Neural progenitor cell (in vitro differentiated cells): ENCODE results near the gene CCZ1. TPM values are rescaled to one million over a fixed set of nuclear protein-coding genes. Genes with fewer than 3 reads are reported as not detected.
A peak's percentile ranks its signal among the peaks of the same experiment; 100 is the strongest.
"Not testable (repeated sequence)": the region's sequence is repeated elsewhere in the genome, so short reads cannot be mapped to it uniquely, and the experiment has no call there.

Experiments
- DNase-seq: peaks from one replicate; pipeline ENCODE4 v3.0.0-alpha.2; 2016; ENCODE audit warnings: low spot score
- H2AFZ ChIP-seq: fragments of 200-600 bp; sonication (generic); replicated peaks from 2 replicates; pipeline ENCODE4 v1.6.1; 2016; ENCODE audit warnings: antibody characterized with exemption
- H3F3A ChIP-seq: fragments of 200-600 bp; sonication (generic); 2 replicates; pipeline ENCODE4 v1.6.1; 2016; ENCODE audit warnings: antibody characterized with exemption, low read depth
- H3K27ac ChIP-seq: fragments of 200-600 bp; sonication (generic); 2 replicates; pipeline ENCODE4 v1.5.1; 2016; ENCODE audit warnings: mild to moderate bottlenecking
- H3K27me3 ChIP-seq: fragments of 200-600 bp; sonication (generic); 2 replicates; pipeline ENCODE4 v1.6.1; 2016; ENCODE audit warnings: mild to moderate bottlenecking, moderate library complexity
- H3K36me3 ChIP-seq: fragments of 200-600 bp; sonication (generic); 2 replicates; pipeline ENCODE4 v1.5.1; 2016
- H3K4me1 ChIP-seq: fragments of 200-600 bp; sonication (generic); 2 replicates; pipeline ENCODE4 v1.6.1; 2016; ENCODE audit warnings: mixed run types
- H3K4me2 ChIP-seq: fragments of 200-600 bp; sonication (generic); 2 replicates; pipeline ENCODE4 v1.6.1; 2016
- H3K4me3 ChIP-seq: fragments of 200-600 bp; sonication (generic); 2 replicates; pipeline ENCODE4 v1.5.1; 2016
- H3K79me2 ChIP-seq: fragments of 200-600 bp; sonication (generic); 2 replicates; pipeline ENCODE4 v1.6.1; 2016; ENCODE audit warnings: low read depth
- H3K9ac ChIP-seq: fragments of 200-600 bp; sonication (generic); 2 replicates; pipeline ENCODE4 v1.6.1; 2016
- H3K9me3 ChIP-seq: fragments of 200-600 bp; sonication (generic); 2 replicates; pipeline ENCODE4 v1.5.1; 2016; ENCODE audit warnings: low read depth
- H4K20me1 ChIP-seq: fragments of 200-600 bp; sonication (generic); 2 replicates; pipeline ENCODE4 v1.6.1; 2016; ENCODE audit warnings: low read depth
- H3K27ac Mint-ChIP-seq: 3 replicates; pipeline ENCODE4 v1.8.0; 2021; ENCODE audit warnings: mixed read lengths
- H3K27me3 Mint-ChIP-seq: 2 replicates; pipeline ENCODE4 v1.8.0; 2022; ENCODE audit warnings: low read depth, mild to moderate bottlenecking, inconsistent platforms, moderate library complexity, mixed read lengths; ENCODE audit not compliant: insufficient read depth
- H3K36me3 Mint-ChIP-seq: 3 replicates; pipeline ENCODE4 v1.8.0; 2021; ENCODE audit warnings: mixed read lengths
- H3K4me1 Mint-ChIP-seq: 3 replicates; pipeline ENCODE4 v1.8.0; 2021; ENCODE audit warnings: mixed read lengths
- H3K4me3 Mint-ChIP-seq: 3 replicates; pipeline ENCODE4 v1.8.0; 2021; ENCODE audit warnings: mild to moderate bottlenecking, moderate library complexity, mixed read lengths
- H3K9me3 Mint-ChIP-seq: 3 replicates; pipeline ENCODE4 v1.8.0; 2020; ENCODE audit warnings: mixed read lengths
- EZH2 ChIP-seq: fragments of 200-600 bp; sonication (generic); IDR thresholded peaks from 2 replicates; pipeline ENCODE4 v1.6.1; 2017; ENCODE audit warnings: antibody characterized with exemption, mild to moderate bottlenecking, moderate library complexity
- EZH2phosphoT487 ChIP-seq: fragments of 200-600 bp; sonication (generic); IDR thresholded peaks from 2 replicates; pipeline ENCODE4 v1.6.1; 2017; ENCODE audit warnings: antibody characterized with exemption
- total RNA-seq: library from RNA; depleted of rRNA; stranded (reverse); fragments of >200 nt; gene quantifications from 2 replicates; pipeline ENCODE4 v1.2.3, GENCODE V29; 2015; ENCODE audit warnings: low replicate concordance
- TF ChIP-seq, protein P1 (sequence below): fragments of 200-600 bp; sonication (generic); IDR thresholded peaks from 2 replicates; pipeline ENCODE4 v1.5.1; 2017; ENCODE audit warnings: antibody characterized with exemption, mild to moderate bottlenecking

The CCZ1 gene
- 85.5 and 136 TPM in 2 replicates for total RNA-seq

DNA sequence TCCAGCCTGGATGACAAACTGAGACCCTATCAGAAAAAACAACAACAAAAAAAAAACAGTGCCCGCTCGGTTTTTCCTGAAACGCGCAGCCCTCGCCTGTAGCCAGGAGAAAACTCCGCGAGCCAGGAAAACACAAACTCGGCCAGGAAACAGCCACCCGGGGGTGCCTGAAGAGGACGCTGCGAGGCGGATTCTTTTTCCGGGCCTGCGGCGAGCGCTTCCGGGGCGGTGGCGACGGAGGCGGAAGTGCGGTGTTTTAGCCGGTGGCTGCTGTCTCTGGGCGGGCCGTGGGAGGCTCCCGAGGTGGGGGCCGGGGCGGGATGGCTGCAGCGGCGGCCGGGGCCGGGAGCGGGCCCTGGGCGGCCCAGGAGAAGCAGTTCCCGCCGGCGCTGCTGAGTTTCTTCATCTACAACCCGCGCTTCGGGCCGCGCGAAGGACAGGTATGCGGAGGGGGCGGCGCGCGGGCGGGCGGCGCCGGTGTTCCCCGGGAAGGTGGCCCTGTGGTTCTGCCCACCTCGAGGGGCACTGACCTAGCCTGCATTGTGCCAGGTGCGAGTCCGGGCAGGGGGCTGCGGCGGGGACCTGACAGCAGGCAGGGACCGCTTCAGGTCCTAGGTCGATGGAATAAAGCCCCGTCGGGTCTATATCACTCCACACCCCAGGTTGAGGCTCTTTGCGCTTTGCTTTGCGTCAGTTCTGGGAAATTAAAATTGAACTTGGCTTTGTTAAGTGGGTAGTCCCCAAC lies at the start of gene CCZ1:
TSS of gene CCZ1 (plus strand) at position 254 of the 745 bp plus-strand sequence. CDS start at position 321, 67 bp downstream.
- peak within 1 kb of the TSS; percentile 74 for H3K27ac Mint-ChIP-seq
- not testable (repeated sequence) for H3K4me1 Mint-ChIP-seq, H3K27me3 Mint-ChIP-seq, H3K4me1 ChIP-seq, H3K36me3 Mint-ChIP-seq, H3K27me3 ChIP-seq, H3K36me3 ChIP-seq, H2AFZ ChIP-seq, H3K9me3 ChIP-seq, H3K9ac ChIP-seq, H3K9me3 Mint-ChIP-seq, H3K27ac ChIP-seq, H3K79me2 ChIP-seq, H3F3A ChIP-seq, H4K20me1 ChIP-seq
- Histone ChIP-seq H3K4me2 (peak within 1 kb of the TSS; percentile 55), H3K4me3 (peak within 1 kb of the TSS; percentile 41)
- peak within 1 kb of the TSS; percentile 87 for H3K4me3 Mint-ChIP-seq
- DNase-seq: peak; percentile 77
- TF ChIP-seq, protein P1, sequence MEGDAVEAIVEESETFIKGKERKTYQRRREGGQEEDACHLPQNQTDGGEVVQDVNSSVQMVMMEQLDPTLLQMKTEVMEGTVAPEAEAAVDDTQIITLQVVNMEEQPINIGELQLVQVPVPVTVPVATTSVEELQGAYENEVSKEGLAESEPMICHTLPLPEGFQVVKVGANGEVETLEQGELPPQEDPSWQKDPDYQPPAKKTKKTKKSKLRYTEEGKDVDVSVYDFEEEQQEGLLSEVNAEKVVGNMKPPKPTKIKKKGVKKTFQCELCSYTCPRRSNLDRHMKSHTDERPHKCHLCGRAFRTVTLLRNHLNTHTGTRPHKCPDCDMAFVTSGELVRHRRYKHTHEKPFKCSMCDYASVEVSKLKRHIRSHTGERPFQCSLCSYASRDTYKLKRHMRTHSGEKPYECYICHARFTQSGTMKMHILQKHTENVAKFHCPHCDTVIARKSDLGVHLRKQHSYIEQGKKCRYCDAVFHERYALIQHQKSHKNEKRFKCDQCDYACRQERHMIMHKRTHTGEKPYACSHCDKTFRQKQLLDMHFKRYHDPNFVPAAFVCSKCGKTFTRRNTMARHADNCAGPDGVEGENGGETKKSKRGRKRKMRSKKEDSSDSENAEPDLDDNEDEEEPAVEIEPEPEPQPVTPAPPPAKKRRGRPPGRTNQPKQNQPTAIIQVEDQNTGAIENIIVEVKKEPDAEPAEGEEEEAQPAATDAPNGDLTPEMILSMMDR: peak; percentile 26

DNA sequence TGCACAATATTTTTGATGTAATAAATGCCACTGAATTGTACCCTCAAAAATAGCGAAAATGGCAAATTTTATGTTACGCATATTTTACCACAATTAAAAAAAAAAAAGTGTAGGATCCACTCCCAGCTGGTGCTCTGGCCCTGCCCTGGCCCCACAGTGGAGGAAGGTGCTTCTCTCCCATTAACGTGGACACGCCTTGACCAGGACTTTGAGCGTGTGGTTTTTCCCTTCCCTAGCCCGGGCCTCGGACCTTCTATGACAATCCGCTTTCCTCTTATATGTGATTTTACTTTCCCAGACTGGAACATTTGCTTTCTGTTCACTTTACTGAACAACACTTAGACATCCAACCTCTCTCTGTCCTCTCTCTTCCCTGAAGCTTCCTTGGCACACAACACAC lies 47.6 kb upstream of the CCZ1 start:
- TF ChIP-seq EZH2phosphoT487 (no peak), EZH2 (no peak)
- TF ChIP-seq, protein P1: no peak
- H2AFZ ChIP-seq: no peak overlapping the region
- H3K4me1 ChIP-seq: no peaks in the 10 kb centered on the region
- no peaks in the 10 kb centered on the region for H4K20me1 ChIP-seq
- Mint-ChIP-seq H3K4me3 (no peak overlapping the region), H3K27me3 (peaks cover 2% of the 10 kb centered on the region), H3K9me3 (no peaks in the 10 kb centered on the region), H3K4me1 (no peaks in the 10 kb centered on the region), H3K36me3 (no peaks in the 10 kb centered on the region), H3K27ac (no peak overlapping the region)
- H3K9me3 ChIP-seq: no peaks in the 10 kb centered on the region
- no peak overlapping the region for H3K27ac ChIP-seq
- no peaks in the 10 kb centered on the region for H3F3A ChIP-seq
- no peak overlapping the region for H3K4me2 ChIP-seq
- no peaks in the 10 kb centered on the region for H3K36me3 ChIP-seq
- H3K9ac ChIP-seq: no peak overlapping the region
- DNase-seq: no peak
- no peaks in the 10 kb centered on the region for H3K27me3 ChIP-seq
- no peaks in the 10 kb centered on the region for H3K79me2 ChIP-seq
- no peak overlapping the region for H3K4me3 ChIP-seq

GRCh38 chr7:5854738-5855137 lies 43.8 kb upstream of the CCZ1 start:
- no peak for TF ChIP-seq EZH2
- TF ChIP-seq, protein P1: no peak
- TF ChIP-seq EZH2phosphoT487: no peak
- Histone ChIP-seq H2AFZ (no peak overlapping the region), H3K9ac (no peak overlapping the region), H3K27ac (no peak overlapping the region), H3K4me1 (no peaks in the 10 kb centered on the region), H3K36me3 (no peaks in the 10 kb centered on the region), H3F3A (no peaks in the 10 kb centered on the region), H3K4me3 (no peak overlapping the region), H3K9me3 (no peaks in the 10 kb centered on the region), H4K20me1 (no peaks in the 10 kb centered on the region), H3K4me2 (no peak overlapping the region), H3K79me2 (no peaks in the 10 kb centered on the region), H3K27me3 (no peaks in the 10 kb centered on the region)
- Mint-ChIP-seq H3K4me1 (peaks cover 6% of the 10 kb centered on the region), H3K36me3 (no peaks in the 10 kb centered on the region), H3K9me3 (no peaks in the 10 kb centered on the region), H3K27me3 (peaks cover 6% of the 10 kb centered on the region), H3K27ac (no peak overlapping the region), H3K4me3 (no peak overlapping the region)
- no peak for DNase-seq

DNA sequence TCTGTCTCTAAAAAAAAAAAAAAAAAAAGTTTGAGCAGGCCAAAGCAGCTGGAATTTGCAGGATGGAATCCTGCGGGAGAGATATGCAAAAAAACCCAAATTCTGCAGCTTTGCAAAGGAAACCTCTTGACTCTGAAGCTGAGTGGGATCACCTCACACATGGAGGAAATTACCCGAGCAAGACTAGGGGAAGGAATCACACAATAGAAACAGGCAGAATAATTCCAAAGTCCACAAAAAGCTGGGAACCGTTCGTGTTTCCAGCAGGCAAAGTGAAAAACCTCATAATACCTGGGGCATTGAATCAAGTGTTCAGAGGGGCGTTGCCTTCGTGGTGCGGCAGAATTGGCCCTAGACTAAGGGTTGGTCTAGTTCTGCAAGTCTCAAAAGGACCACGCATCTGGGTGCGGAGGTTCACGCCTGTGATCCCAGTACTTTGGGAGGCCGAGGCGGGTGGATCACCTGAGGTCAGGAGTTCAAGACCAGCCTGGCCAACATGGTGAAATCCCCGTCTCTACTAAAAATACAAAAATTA lies 41.4 kb upstream of the CCZ1 start:
- not testable (repeated sequence) for H3K4me2 ChIP-seq, H3K4me1 ChIP-seq, H3K36me3 ChIP-seq, H3K9me3 ChIP-seq, H3K9me3 Mint-ChIP-seq, H3K9ac ChIP-seq, H3K4me1 Mint-ChIP-seq, H3K27ac ChIP-seq, H3F3A ChIP-seq, H3K36me3 Mint-ChIP-seq, H3K4me3 ChIP-seq, H3K4me3 Mint-ChIP-seq, H3K27ac Mint-ChIP-seq, H3K79me2 ChIP-seq, H4K20me1 ChIP-seq, H3K27me3 Mint-ChIP-seq, DNase-seq, H3K27me3 ChIP-seq
- H2AFZ ChIP-seq: peak overlapping the region; percentile 29

DNA sequence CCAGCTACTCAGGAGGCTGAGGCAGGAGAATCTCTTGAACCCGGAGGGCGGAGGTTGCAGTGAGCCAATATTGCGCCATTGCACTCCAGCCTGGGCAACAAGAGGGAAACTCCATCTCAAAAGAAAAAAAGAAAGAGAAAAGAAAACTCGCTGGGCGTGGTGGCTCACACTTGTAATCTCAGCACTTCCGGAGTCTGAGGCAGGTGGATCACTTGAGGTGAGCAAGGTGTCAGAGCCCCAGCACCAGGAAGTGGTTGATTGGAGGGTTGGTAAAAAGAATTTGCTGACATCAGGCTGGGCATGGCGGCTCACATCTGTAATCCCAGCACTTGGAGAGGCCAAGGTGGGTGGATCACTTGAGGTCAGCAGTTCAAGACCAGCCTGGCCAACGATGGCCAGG lies 40.0 kb upstream of the CCZ1 start:
- H3K27ac Mint-ChIP-seq, H3K9me3 ChIP-seq, H3K4me3 Mint-ChIP-seq, H3K4me1 Mint-ChIP-seq, H3K4me2 ChIP-seq, H3K9ac ChIP-seq, H3K27me3 ChIP-seq, H3K4me1 ChIP-seq, H3K36me3 ChIP-seq, H3K4me3 ChIP-seq, H3K79me2 ChIP-seq, H3F3A ChIP-seq, H4K20me1 ChIP-seq, H3K27me3 Mint-ChIP-seq, H3K27ac ChIP-seq, H3K36me3 Mint-ChIP-seq, DNase-seq, H2AFZ ChIP-seq, H3K9me3 Mint-ChIP-seq: not testable (repeated sequence)

DNA sequence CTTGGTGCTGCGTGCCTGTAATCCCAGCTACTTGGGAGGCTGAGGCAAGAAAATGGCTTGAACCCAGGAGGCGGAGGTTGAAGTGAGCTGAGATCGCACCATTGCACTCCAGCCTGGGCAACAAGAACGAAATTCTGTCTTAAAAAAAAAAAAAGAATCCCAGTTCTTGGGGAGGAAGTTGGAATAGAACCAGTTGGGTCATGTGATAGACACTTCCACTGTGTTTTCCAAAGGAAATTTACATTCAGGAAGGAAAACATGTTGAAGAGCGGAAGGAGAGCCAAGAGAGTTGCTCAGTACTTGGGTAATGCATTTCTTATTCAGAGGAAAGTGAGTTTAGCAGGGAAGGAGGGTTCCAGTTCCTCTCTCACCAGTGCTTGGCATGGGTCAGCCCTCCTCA lies 37.3 kb upstream of the CCZ1 start:
- not testable (repeated sequence) for H3K4me1 ChIP-seq, H3K9ac ChIP-seq, H3K27me3 ChIP-seq, H2AFZ ChIP-seq, H3F3A ChIP-seq, H3K79me2 ChIP-seq, H3K9me3 Mint-ChIP-seq, H3K36me3 Mint-ChIP-seq, H3K27ac ChIP-seq, H4K20me1 ChIP-seq, H3K9me3 ChIP-seq, H3K4me2 ChIP-seq, H3K4me3 ChIP-seq, H3K27me3 Mint-ChIP-seq, H3K4me1 Mint-ChIP-seq, H3K4me3 Mint-ChIP-seq, DNase-seq, H3K27ac Mint-ChIP-seq, H3K36me3 ChIP-seq
